GM12874 (cell line): Measurements from ENCODE around the gene TMEM132D.

Experiments
- CTCF ChIP-seq: IDR thresholded peaks from 2 replicates; pipeline ENCODE4 v1.5.1; 2011; ENCODE audit warnings: low read depth, mild to moderate bottlenecking, control low read depth, low read length, moderate library complexity; ENCODE audit not compliant: insufficient read depth

The TMEM132D gene

GRCh38 chr12:129903956-129904829 is at the start of gene TMEM132D:
Gene TMEM132D (minus strand): TSS chr12:129904025.
- no peak for TF ChIP-seq CTCF

GRCh38 chr12:129949651-129950050 is 45.8 kb upstream of the TMEM132D start:
- no peak for TF ChIP-seq CTCF

GRCh38 chr12:129941618-129942017 is 37.8 kb upstream of the TMEM132D start:
- no peak for TF ChIP-seq CTCF

- no peak for TF ChIP-seq CTCF
These were observed 34.3 kb upstream of the TMEM132D start for GRCh38 chr12:129938089-129938488.

- no peak for TF ChIP-seq CTCF
These were observed 33.6 kb upstream of the TMEM132D start for GRCh38 chr12:129937426-129937825.

GRCh38 chr12:129928643-129929042 is 24.8 kb upstream of the TMEM132D start:
- TF ChIP-seq CTCF = no peak

GRCh38 chr12:129927316-129927900 is 23.6 kb upstream of the TMEM132D start:
- TF ChIP-seq CTCF = no peak
